Measurements from ENCODE around the gene APH1A.
"Not testable (repeated sequence)": the region's sequence is repeated elsewhere in the genome, so short reads cannot be mapped to it uniquely, and the experiment has no call there.

APH1A gene

GRCh38 chr1:150233359-150234308, 35.2 kb downstream of the APH1A start:
- DNase-seq, result peak; percentile 49 to 62 (median 60)

- not testable (repeated sequence) for DNase-seq
These were observed 35.9 kb downstream of the APH1A start for GRCh38 chr1:150232921-150233320.

DNA sequence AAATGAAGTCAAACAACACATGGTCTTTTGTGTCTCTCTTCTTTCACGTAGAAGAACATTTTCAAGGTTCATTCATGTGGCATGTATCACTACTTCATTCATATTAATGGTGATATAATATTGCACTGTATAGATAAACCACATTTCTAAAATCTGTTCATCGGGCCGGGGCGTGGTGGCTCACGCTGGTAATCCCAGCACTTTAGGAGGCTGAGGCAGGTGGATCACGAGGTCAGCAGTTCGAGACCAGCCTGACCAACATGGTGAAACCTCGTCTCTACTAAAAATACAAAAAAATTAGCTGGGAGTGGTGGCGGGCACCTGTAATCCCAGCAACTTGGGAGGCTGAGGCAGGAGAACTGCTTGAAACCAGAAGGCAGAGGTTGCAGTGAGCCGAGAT, 40.6 kb downstream of the APH1A start:
- DNase-seq, result not testable (repeated sequence)

DNA sequence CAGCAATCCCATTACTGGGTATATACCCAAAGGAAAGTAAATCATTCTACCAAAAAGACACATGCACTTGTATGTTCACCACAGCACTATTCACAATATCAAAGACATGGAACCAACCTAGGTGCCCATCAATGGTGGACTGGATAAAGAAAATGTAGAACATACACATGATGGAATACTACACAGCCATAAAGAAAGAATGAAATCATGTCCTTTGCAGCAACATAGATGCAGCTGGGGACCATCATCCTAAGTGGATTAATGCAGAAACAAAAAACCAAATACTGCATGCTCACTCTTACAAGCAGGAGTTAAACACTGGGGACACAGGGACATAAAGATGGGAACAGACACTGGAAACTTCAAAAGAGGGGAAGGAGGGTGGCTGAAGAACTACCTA, 41.6 kb downstream of the APH1A start:
- no peak for DNase-seq

DNA sequence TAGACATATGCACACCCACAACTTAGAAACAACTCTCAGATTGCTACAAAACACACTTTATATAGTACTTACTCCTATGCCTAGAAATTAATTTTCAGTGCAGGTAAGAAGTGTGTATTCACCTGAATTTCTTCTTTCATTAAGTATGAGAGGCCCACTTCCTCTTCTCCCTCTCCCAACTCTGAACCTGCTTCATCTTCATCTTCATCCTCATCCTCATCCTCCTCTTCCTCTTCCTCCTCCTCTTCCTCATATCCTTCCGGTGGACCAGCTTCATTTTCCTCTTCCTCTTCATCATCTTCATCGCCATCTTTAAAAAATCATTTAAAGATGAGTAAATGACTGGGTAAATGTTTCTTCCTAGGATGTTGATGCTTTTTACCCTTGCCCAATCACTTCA, 42.3 kb downstream of the APH1A start:
- no peak for DNase-seq

- no peak for DNase-seq
These were observed 43.3 kb downstream of the APH1A start for GRCh38 chr1:150225546-150225945.

DNA sequence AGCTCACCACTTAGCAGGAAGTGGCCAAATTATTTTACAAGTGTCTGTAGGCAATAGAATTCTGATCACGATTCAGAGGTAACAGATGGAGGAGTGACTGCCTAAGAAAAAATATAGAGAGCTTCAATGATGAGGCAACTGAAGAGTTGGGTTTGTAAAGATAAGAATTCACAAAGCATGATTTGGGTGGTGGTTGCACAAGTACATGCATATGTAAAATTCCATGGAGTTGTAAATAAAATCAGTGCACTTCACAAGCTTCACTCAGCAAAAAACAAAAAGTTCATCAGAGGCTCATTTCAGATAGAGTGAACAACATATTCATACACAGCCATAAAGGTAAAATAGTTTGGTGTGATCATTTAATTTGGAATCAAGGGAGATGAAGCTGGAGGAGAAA, 43.8 kb downstream of the APH1A start:
- DNase-seq, result no peak

GRCh38 chr1:150221552-150221951, 47.3 kb downstream of the APH1A start:
- peak; percentile 18 to 43 (median 27) for DNase-seq

GRCh38 chr1:150215855-150216254, 53.0 kb downstream of the APH1A start:
- not testable (repeated sequence) for DNase-seq
